Skeletal muscle tissue (tissue), 4 donors: ENCODE measurements around the gene ANGPTL7. TPM values are rescaled to one million over a fixed set of nuclear protein-coding genes. Genes with fewer than 3 reads are reported as not detected.

ENCODE experiments used
- H3K27ac ChIP-seq: one replicate; pipeline ENCODE4 v1.7.0; 2013; ENCODE audit warnings: mild to moderate bottlenecking, low read depth, low read length, inconsistent platforms
- H3K27me3 ChIP-seq, 3 donors: one replicate each; pipeline ENCODE4 v1.7.0; 2013; ENCODE audit warnings: low read length in 3 of 3; ENCODE audit not compliant: control insufficient read depth in 3 of 3, insufficient read depth in 3 of 3
- H3K36me3 ChIP-seq, 3 donors: one replicate each; pipeline ENCODE4 v1.7.0; 2013; ENCODE audit warnings: low read length in 3 of 3; ENCODE audit not compliant: control insufficient read depth in 3 of 3, insufficient read depth in 3 of 3
- H3K4me1 ChIP-seq, 3 donors: one replicate each; pipeline ENCODE4 v1.7.0; 2013; ENCODE audit warnings: low read length in 3 of 3, mild to moderate bottlenecking in 3 of 3; ENCODE audit not compliant: control insufficient read depth in 3 of 3, insufficient read depth in 3 of 3
- H3K4me3 ChIP-seq, 3 donors: one replicate each; pipeline ENCODE4 v1.7.0; 2013; ENCODE audit warnings: low read length in 3 of 3
- H3K9ac ChIP-seq, 3 donors: one replicate each; pipeline ENCODE4 v1.7.0; 2013; ENCODE audit warnings: low read length in 3 of 3, mild to moderate bottlenecking in 3 of 3, moderate library complexity in 2 of 3, low read depth in 1 of 3
- H3K9me3 ChIP-seq, 3 donors: one replicate each; pipeline ENCODE4 v1.7.0; 2013; ENCODE audit warnings: low read length in 3 of 3; ENCODE audit not compliant: control insufficient read depth in 3 of 3
- total RNA-seq: library from RNA; depleted of rRNA; stranded (reverse); fragments of >200 nt; gene quantifications from one replicate; pipeline ENCODE4 v1.2.3, GENCODE V29; 2014
- donor health status: Osteomylitis.

Gene ANGPTL7
- total RNA-seq, 1 donor from 2014 or later: 5.2 TPM

- no peak overlapping the region for H3K27ac ChIP-seq
Observed at GRCh38 chr1:11215381-11216005, 26.3 kb downstream of the ANGPTL7 start.

GRCh38 chr1:11216074-11216473, 26.9 kb downstream of the ANGPTL7 start:
- H3K9me3 ChIP-seq: no peaks in the 10 kb centered on the region
- H3K9ac ChIP-seq: no peak overlapping the region
- H3K27me3 ChIP-seq: no peaks in the 10 kb centered on the region
- peaks cover 30 to 63% (median 46%) of the 10 kb centered on the region in 3 donors for H3K36me3 ChIP-seq
- H3K27ac ChIP-seq: no peak overlapping the region
- no peaks in the 10 kb centered on the region for H3K4me1 ChIP-seq
- no peak overlapping the region for H3K4me3 ChIP-seq

More at GRCh38 chr1:11215381-11216005, 26.3 kb downstream of the ANGPTL7 start:
- H3K27me3 ChIP-seq: no peaks in the 10 kb centered on the region
- no peaks in the 10 kb centered on the region for H3K9me3 ChIP-seq
- H3K36me3 ChIP-seq: peaks cover 34 to 68% (median 52%) of the 10 kb centered on the region in 3 donors
- H3K4me1 ChIP-seq: no peaks in the 10 kb centered on the region
- no peak overlapping the region for H3K9ac ChIP-seq
- H3K4me3 ChIP-seq: no peak overlapping the region

- Histone ChIP-seq H3K27ac (no peak overlapping the region), H3K9ac (no peak overlapping the region), H3K9me3 (no peaks in the 10 kb centered on the region), H3K4me3 (no peak overlapping the region), H3K36me3 (peaks cover 47 to 58% (median 56%) of the 10 kb centered on the region in 3 donors), H3K27me3 (no peaks in the 10 kb centered on the region), H3K4me1 (no peaks in the 10 kb centered on the region)
Observed at GRCh38 chr1:11227106-11228077, 38.2 kb downstream of the ANGPTL7 start.

GRCh38 chr1:11229203-11229602, 40.0 kb downstream of the ANGPTL7 start:
- Histone ChIP-seq H3K4me1 (no peaks in the 10 kb centered on the region), H3K9ac (no peak overlapping the region), H3K36me3 (peaks cover 53 to 72% (median 71%) of the 10 kb centered on the region in 3 donors), H3K4me3 (no peak overlapping the region), H3K27me3 (no peaks in the 10 kb centered on the region), H3K9me3 (no peaks in the 10 kb centered on the region), H3K27ac (no peak overlapping the region)

GRCh38 chr1:11233208-11233607, 44.1 kb downstream of the ANGPTL7 start:
- Histone ChIP-seq H3K9ac (no peak overlapping the region), H3K4me3 (no peak overlapping the region), H3K4me1 (peaks cover 5 to 15% (median 13%) of the 10 kb centered on the region in 3 donors), H3K36me3 (peaks cover 57 to 81% (median 72%) of the 10 kb centered on the region in 3 donors), H3K9me3 (no peaks in the 10 kb centered on the region), H3K27ac (no peak overlapping the region), H3K27me3 (no peaks in the 10 kb centered on the region)

- Histone ChIP-seq H3K9me3 (no peaks in the 10 kb centered on the region), H3K27ac (peak overlapping the region; percentile 49), H3K36me3 (peaks cover 45 to 69% (median 59%) of the 10 kb centered on the region in 3 donors), H3K4me3 (no peak overlapping the region), H3K4me1 (peaks cover 5 to 15% (median 13%) of the 10 kb centered on the region in 3 donors), H3K9ac (no peak overlapping the region), H3K27me3 (no peaks in the 10 kb centered on the region)
Observed at GRCh38 chr1:11237356-11237755, 48.2 kb downstream of the ANGPTL7 start.

- Histone ChIP-seq H3K27me3 (no peaks in the 10 kb centered on the region), H3K9ac (no peak overlapping the region), H3K9me3 (no peaks in the 10 kb centered on the region), H3K4me3 (no peak overlapping the region), H3K36me3 (peaks cover 52 to 70% (median 62%) of the 10 kb centered on the region in 3 donors), H3K27ac (no peak overlapping the region), H3K4me1 (peaks cover 5 to 15% (median 13%) of the 10 kb centered on the region in 3 donors)
Observed at GRCh38 chr1:11238311-11238710, 49.2 kb downstream of the ANGPTL7 start.

GRCh38 chr1:11245248-11245647, 56.1 kb downstream of the ANGPTL7 start:
- no peaks in the 10 kb centered on the region for H3K27me3 ChIP-seq
- no peaks in the 10 kb centered on the region for H3K4me1 ChIP-seq
- no peak overlapping the region for H3K4me3 ChIP-seq
- peaks cover 49 to 61% (median 60%) of the 10 kb centered on the region in 3 donors for H3K36me3 ChIP-seq
- H3K9me3 ChIP-seq: no peaks in the 10 kb centered on the region
- no peak overlapping the region for H3K27ac ChIP-seq
- H3K9ac ChIP-seq: no peak overlapping the region
